ENCODE data around the gene SP3. TPM values are rescaled to one million over a fixed set of nuclear protein-coding genes. Genes with fewer than 3 reads are reported as not detected.

The SP3 gene
- total RNA-seq, 2 donors from 2014 or later = 41.0 to 42.8 TPM

DNA sequence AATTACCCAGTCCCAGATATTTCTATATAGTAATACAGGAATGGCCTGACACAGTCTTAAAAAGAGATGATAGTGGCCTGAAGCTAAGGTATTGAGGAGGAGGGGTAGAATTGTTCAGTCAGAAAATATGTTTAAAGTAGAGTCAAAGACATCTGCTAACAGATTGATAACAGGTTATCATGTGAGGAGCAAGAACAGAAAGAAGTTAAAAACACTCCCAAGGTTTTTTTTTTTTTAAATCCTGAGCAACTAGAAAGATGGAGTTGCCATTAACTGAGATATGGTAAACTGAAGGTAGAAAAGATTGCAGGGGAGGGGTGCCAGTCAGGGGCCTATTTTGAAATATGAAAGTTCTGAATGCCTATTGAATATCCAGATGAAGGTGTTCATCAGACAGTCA, 43.1 kb downstream of the SP3 start:
- no peaks in the 10 kb centered on the region for H3K9me3 ChIP-seq
- no peak overlapping the region for H3K4me3 ChIP-seq
- intact Hi-C loops (cut with DNase I) = no loop called here
- TF ChIP-seq CTCF (IDR thresholded peaks at IDR 0.05) (no peak), POLR2A (IDR thresholded peaks at IDR 0.05) (no peak)
- DNase-seq (no peak), ATAC-seq (no peak)
- H3K27me3 ChIP-seq = no peaks in the 10 kb centered on the region
- no peak overlapping the region for H3K27ac ChIP-seq
- peaks cover 25% of the 10 kb centered on the region for H3K4me1 ChIP-seq
- no peaks in the 10 kb centered on the region for H3K36me3 ChIP-seq (replicated peaks in 1 of 2; ENCODE audit: insufficient read depth in 1 of 2, low read depth in 2 of 2)

GRCh38 chr2:173914055-173914927, 50.9 kb downstream of the SP3 start:
- intact Hi-C loops (cut with DNase I) = no loop called here
- H3K4me1 ChIP-seq = peaks cover 4% of the 10 kb centered on the region
- H3K36me3 ChIP-seq (replicated peaks in 1 of 2; ENCODE audit: insufficient read depth in 1 of 2, low read depth in 2 of 2) = peaks cover 0 to 12% of the 10 kb centered on the region in 2 donors
- WGBS, 2 donors = 71 to 72% methylated on average over 3 of the region's 3 CpGs
- no peaks in the 10 kb centered on the region for H3K27me3 ChIP-seq
- H3K4me3 ChIP-seq = no peak overlapping the region
- no peaks in the 10 kb centered on the region for H3K9me3 ChIP-seq
- no peak for DNase-seq
- no peak for ATAC-seq
- no peak overlapping the region for H3K27ac ChIP-seq
- TF ChIP-seq CTCF (IDR thresholded peaks at IDR 0.05) (no peak), POLR2A (IDR thresholded peaks at IDR 0.05) (no peak)

- no peak for DNase-seq
- no peaks in the 10 kb centered on the region for H3K27me3 ChIP-seq
- H3K36me3 ChIP-seq (replicated peaks in 1 of 2; ENCODE audit: insufficient read depth in 1 of 2, low read depth in 2 of 2) = peaks cover 0 to 12% of the 10 kb centered on the region in 2 donors
- no peak overlapping the region for H3K27ac ChIP-seq
- peaks cover 1% of the 10 kb centered on the region for H3K4me1 ChIP-seq
- no peak overlapping the region for H3K4me3 ChIP-seq
- no peaks in the 10 kb centered on the region for H3K9me3 ChIP-seq
- intact Hi-C loops (cut with DNase I) = no loop called here
- TF ChIP-seq POLR2A (IDR thresholded peaks at IDR 0.05) (no peak), CTCF (IDR thresholded peaks at IDR 0.05) (no peak)
- 80 to 85% methylated on average over 5 of the region's 5 CpGs for WGBS, 2 donors
- ATAC-seq = no peak
Measured at GRCh38 chr2:173909846-173910245, 55.3 kb downstream of the SP3 start.

DNA sequence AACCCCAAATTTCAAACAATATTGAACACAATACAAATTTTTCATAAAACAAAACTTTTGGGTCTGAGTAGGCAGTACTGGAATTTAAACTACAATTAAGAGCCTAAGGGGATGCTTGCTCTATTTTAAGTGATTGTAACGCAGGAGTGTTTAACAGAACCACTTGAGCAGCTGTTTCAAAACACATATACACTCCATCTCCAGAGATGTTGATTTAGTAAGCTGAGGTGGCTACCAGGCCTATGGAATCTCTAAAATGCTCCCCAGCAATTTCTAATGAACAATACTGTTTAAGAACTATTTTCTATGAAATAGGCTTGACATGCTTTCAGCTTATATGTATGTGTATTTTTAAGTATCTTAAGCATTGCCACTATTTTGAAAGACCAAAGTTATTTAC, 58.5 kb downstream of the SP3 start:
- WGBS, 2 donors = 97 to 100% methylated on average over 1 of the region's 1 CpG
- Histone ChIP-seq H3K9me3 (no peaks in the 10 kb centered on the region), H3K4me3 (no peak overlapping the region), H3K36me3 (replicated peaks in 1 of 2; ENCODE audit: insufficient read depth in 1 of 2, low read depth in 2 of 2) (peaks cover 0 to 3% of the 10 kb centered on the region in 2 donors), H3K27ac (no peak overlapping the region), H3K27me3 (no peaks in the 10 kb centered on the region), H3K4me1 (no peaks in the 10 kb centered on the region)
- TF ChIP-seq POLR2A (IDR thresholded peaks at IDR 0.05) (no peak), CTCF (IDR thresholded peaks at IDR 0.05) (no peak)
- DNase-seq (no peak), ATAC-seq (no peak)
- intact Hi-C loops (cut with DNase I) = no loop called here

Data from body of pancreas (tissue), 4 donors.